K562 (cell line): ENCODE results near the gene TNF. TPM values are rescaled to one million over a fixed set of nuclear protein-coding genes. Genes with fewer than 3 reads are reported as not detected.

Experiments
- EZH2 ChIP-seq: IDR thresholded peaks from 2 replicates; pipeline ENCODE4 v1.6.1; 2012; ENCODE audit warnings: low read depth, mild to moderate bottlenecking, inconsistent platforms, low read length, borderline replicate concordance
- FOXA3 ChIP-seq, 2 experiments: fragments of 450-650 bp in 1 of 2; sonication (generic) in 1 of 2; formaldehyde crosslinking; IDR thresholded peaks in 1 of 2; conservative IDR thresholded peaks in 1 of 2; 2 replicates each; pipeline versions ENCODE4 v1.4.0 to v1.8.0; 2020 to 2022; ENCODE audit warnings: mild to moderate bottlenecking in 2 of 2, missing genetic modification reagents in 1 of 2
- FOXJ2 ChIP-seq: fragments of 200-800 bp; sonication (Bioruptor generic); IDR thresholded peaks from 2 replicates; pipeline ENCODE4 v1.6.1; 2016; ENCODE audit warnings: missing genetic modification characterization, missing compliant biosample characterization
- GABPA ChIP-seq: fragments of 200-800 bp; sonication (Bioruptor generic); conservative IDR thresholded peaks from 2 replicates; pipeline ENCODE4 v1.6.1; 2016; ENCODE audit warnings: low read depth, missing genetic modification characterization, missing compliant biosample characterization
- GABPB1 ChIP-seq: sonication (generic); formaldehyde crosslinking; IDR thresholded peaks from 2 replicates; pipeline ENCODE4 v1.8.0; 2022; ENCODE audit warnings: mild to moderate bottlenecking, missing genetic modification reagents
- HDAC2 ChIP-seq: fragments of 450-650 bp; IDR thresholded peaks from 2 replicates; pipeline ENCODE4 v1.6.1; 2016; ENCODE audit warnings: mild to moderate bottlenecking
- HNRNPK ChIP-seq: fragments of 200-400 bp; formaldehyde crosslinking; IDR thresholded peaks from one replicate; pipeline ENCODE4 v1.6.1; 2018; ENCODE audit warnings: mild to moderate bottlenecking, low read depth, low read length; ENCODE audit not compliant: poor library complexity, severe bottlenecking
- NCOA1 ChIP-seq: fragments of 450-650 bp; IDR thresholded peaks from 2 replicates; pipeline ENCODE4 v1.6.1; 2016; ENCODE audit warnings: low read depth
- PURB ChIP-seq: sonication (generic); formaldehyde crosslinking; IDR thresholded peaks from 2 replicates; pipeline ENCODE4 v1.9.0; 2021; ENCODE audit warnings: low read depth, mild to moderate bottlenecking, missing genetic modification reagents
- RERE ChIP-seq: sonication (generic); formaldehyde crosslinking; IDR thresholded peaks from 2 replicates; pipeline ENCODE4 v1.8.0; 2023; ENCODE audit warnings: missing genetic modification reagents, mild to moderate bottlenecking, borderline replicate concordance
- TGIF2 ChIP-seq: sonication (generic); formaldehyde crosslinking; IDR thresholded peaks from 2 replicates; pipeline ENCODE4 v1.8.1; 2022; ENCODE audit warnings: mild to moderate bottlenecking, missing genetic modification reagents, moderate library complexity
- ZBTB26 ChIP-seq: fragments of 450-650 bp; formaldehyde crosslinking; IDR thresholded peaks from 2 replicates; pipeline ENCODE4 v1.4.0; 2022; ENCODE audit warnings: missing genetic modification characterization
- ZNF12 ChIP-seq: sonication (generic); formaldehyde crosslinking; IDR thresholded peaks from 2 replicates; pipeline ENCODE4 v1.4.0; 2020; ENCODE audit warnings: mild to moderate bottlenecking, missing genetic modification reagents
- ZNF121 ChIP-seq: sonication (generic); formaldehyde crosslinking; conservative IDR thresholded peaks from 2 replicates; pipeline ENCODE4 v1.8.0; 2022; ENCODE audit warnings: missing genetic modification reagents
- ZNF224 ChIP-seq: sonication (generic); formaldehyde crosslinking; IDR thresholded peaks from 2 replicates; pipeline ENCODE4 v1.8.0; 2022; ENCODE audit warnings: mild to moderate bottlenecking, missing genetic modification reagents
- ZNF592 ChIP-seq: fragments of 450-650 bp; IDR thresholded peaks from 2 replicates; pipeline ENCODE4 v1.6.1; 2017; ENCODE audit warnings: antibody characterized with exemption, mild to moderate bottlenecking
- polyA plus RNA-seq, 8 experiments: library from polyadenylated mRNA; depleted of rRNA in 4 of 8; stranded (reverse) in 5 of 8; unstranded in 3 of 8; fragments of >200 nt; fragmentation: Nextera tagmentation in 2 of 8; fragmentation: Illumina TruSeq in 1 of 8; extraction: Ambion mirVana in 2 of 8; extraction: Trizol in 1 of 8; gene quantifications; 2 replicates each; pipeline versions ENCODE4 v1.2.1 to v1.2.3, GENCODE V29; 2011 to 2014; ENCODE audit warnings: inconsistent platforms in 1 of 8, missing spikeins in 1 of 8
- total RNA-seq, 7 experiments: library from RNA; depleted of rRNA in 6 of 7; stranded (reverse); fragments of >200 nt in 6 of 7; fragmentation: Illumina TruSeq in 2 of 7; extraction: Trizol in 2 of 7; gene quantifications; 2 replicates each; pipeline versions ENCODE4 v1.2.1 to v1.2.3, GENCODE V29; 2011 to 2021; ENCODE audit warnings: low replicate concordance in 1 of 7

The TNF gene
- total and polyA plus RNA-seq, 9 of the 15 experiments (the other 6 are each of a cell fraction or from before 2014, with no cell fraction given) = 0.08 to 0.40 TPM; not detected in 7

GRCh38 chr6:31541658-31542521, 33.5 kb upstream of the TNF start, which contains the start of gene DDX39B (continued):
- TF ChIP-seq PURB (CRISPR knock-in tag) = no peak
- TF ChIP-seq RERE = peak; percentile 88; the same call in 1 of the 2 replicates
- TF ChIP-seq EZH2 = no peak
- TF ChIP-seq FOXJ2 (tag) = peak; percentile 29; the same call in 1 of the 2 replicates
- TF ChIP-seq ZNF12 (CRISPR knock-in tag) = peak; percentile 81; the same call in 1 of the 2 replicates
- no peak; the same call in 1 of the 2 replicates for TF ChIP-seq TGIF2 (CRISPR knock-in tag)
- peak; percentile 89; the same call in 1 of the 2 replicates for TF ChIP-seq HDAC2
- TF ChIP-seq ZNF121 (CRISPR knock-in tag) = no peak
- peak; percentile 45 for TF ChIP-seq ZNF592
- TF ChIP-seq GABPA (tag) = peak; percentile 97
- no peak for TF ChIP-seq FOXA3 (CRISPR knock-in tag; conservative IDR thresholded peaks at IDR 0.05 in 1 of 2, IDR thresholded peaks at IDR 0.05 in 1 of 2)
- no peak for TF ChIP-seq ZNF224 (CRISPR knock-in tag)
- peak; percentile 94 for TF ChIP-seq ZBTB26 (CRISPR knock-in tag)
- peak; percentile 97 for TF ChIP-seq GABPB1 (CRISPR knock-in tag)
- no peak for TF ChIP-seq HNRNPK
- peak; percentile 86; the same call in 1 of the 2 replicates for TF ChIP-seq NCOA1
